Measurements from ENCODE around the gene NEK5. TPM values are rescaled to one million over a fixed set of nuclear protein-coding genes. Genes with fewer than 3 reads are reported as not detected.

The NEK5 gene
- total and polyA plus RNA-seq, 2 donors (not counting 3 experiments of a cell fraction or from before 2014, with no cell fraction given), result 0.03 to 0.18 TPM

- H3K9me1 ChIP-seq (replicated peaks; ENCODE audit: control insufficient read depth, extremely low read depth, insufficient read depth, low read length), result no peaks in the 10 kb centered on the region
- no peak overlapping the region for H3K4me2 ChIP-seq (ENCODE audit: insufficient read depth, low read length)
- ChIA-PET POLR2A (no interaction called here), CTCF (interaction anchor here (0.6 to 6.7 kb wide), 6 partner anchors 9 to 236 kb away, joined by 3 to 45 read pairs (median 4); partner anchors contain the start of genes ALG11 and NEK5)
- H3K4me3 ChIP-seq (replicated peaks in 1 of 3; ENCODE audit: insufficient read depth in 1 of 3, low read depth in 1 of 3, low read length in 3 of 3), result no peak overlapping the region
- H3K27ac ChIP-seq (ENCODE audit: insufficient read depth, low read depth, low read length), result no peak overlapping the region
- no peaks in the 10 kb centered on the region for H4K20me1 ChIP-seq (replicated peaks; ENCODE audit: control insufficient read depth, extremely low read depth, insufficient read depth, low read length)
- no peaks in the 10 kb centered on the region for H3K4me1 ChIP-seq (ENCODE audit: control insufficient read depth, extremely low read depth, insufficient read depth, low read length)
- DNase-seq (ENCODE audit: low read depth, low spot score), result no peak
- no peak overlapping the region for H3K9ac ChIP-seq (replicated peaks; ENCODE audit: extremely low read depth, insufficient read depth, low read length)
- intact Hi-C loops (cut with micrococcal nuclease), result loop anchor here (2.0 to 5.0 kb wide), 2 partner anchors 195 to 237 kb away; no protein-coding TSS in a partner anchor
- no peaks in the 10 kb centered on the region for H3K36me3 ChIP-seq (ENCODE audit: control insufficient read depth in 2 of 2, extremely low read depth in 1 of 2, insufficient read depth in 2 of 2, low read length in 2 of 2)
- H3K27me3 ChIP-seq (ENCODE audit: control insufficient read depth in 2 of 2, insufficient read depth in 2 of 2, low read length in 2 of 2), result peaks cover 17 to 19% of the 10 kb centered on the region in 2 experiments
- TF ChIP-seq POLR2AphosphoS5 (IDR thresholded peaks at IDR 0.05; ENCODE audit: insufficient read depth, low read depth, low read length), result no peak
- TF ChIP-seq EZH2 (IDR thresholded peaks at IDR 0.05; ENCODE audit: borderline replicate concordance, low read depth, low read length, severe bottlenecking), result no peak
- TF ChIP-seq JUN (IDR thresholded peaks at IDR 0.05; ENCODE audit: borderline replicate concordance, insufficient read depth, insufficient read length, low read depth), result no peak
- TF ChIP-seq POLR2A (IDR thresholded peaks at IDR 0.05; ENCODE audit: low read depth, low read length), result no peak
- TF ChIP-seq GATA2 (IDR thresholded peaks at IDR 0.05; ENCODE audit: insufficient read depth, insufficient read length, low read depth, low read length), result no peak
- no peak for TF ChIP-seq FOS (IDR thresholded peaks at IDR 0.05; ENCODE audit: borderline replicate concordance, insufficient read depth, low read length)
- TF ChIP-seq CTCF (IDR thresholded peaks at IDR 0.05; ENCODE audit: extremely low read depth in 1 of 2, insufficient read depth in 1 of 2, low read depth in 1 of 2, low read length in 2 of 2), result no peak
- TF ChIP-seq MAX (IDR thresholded peaks at IDR 0.05; ENCODE audit: insufficient read depth, insufficient read length), result no peak
- no peak for TF ChIP-seq MYC (IDR thresholded peaks at IDR 0.05; ENCODE audit: low read depth, low read length)
- no TSS peak for BruUV-seq (replicated peaks)
- H3K9me3 ChIP-seq (replicated peaks; ENCODE audit: control insufficient read depth, insufficient read depth, low read length), result no peaks in the 10 kb centered on the region
- no peak overlapping the region for H2AFZ ChIP-seq (ENCODE audit: low read depth, low read length)
- no peaks in the 10 kb centered on the region for H3K79me2 ChIP-seq (ENCODE audit: control insufficient read depth, insufficient read depth, low read length)
- FAIRE-seq, result no peak
- dilution Hi-C loops (cut with MboI; ENCODE audit: extremely low pct_ligation_motif_present, low sequenced_read_pairs), result no loop called here
Observed at GRCh38 chr13:51999921-52000320, 129.0 kb downstream of the NEK5 start.

All from endothelial cell of umbilical vein (primary cell).